PC-9 (cell line): Measurements from ENCODE around the gene DNM3. TPM values are rescaled to one million over a fixed set of nuclear protein-coding genes. Genes with fewer than 3 reads are reported as not detected.
"Not testable (repeated sequence)": the region's sequence is repeated elsewhere in the genome, so short reads cannot be mapped to it uniquely, and the experiment has no call there.

Experiments
- BruUV-seq: library from RNA; stranded (reverse); fragments of 400-500 nt; replicated peaks from 2 replicates; lab custom pipeline; 2021; lab: Mats Ljungman, UMichigan
- CTCF ChIA-PET: fragments of 300-600 bp; sonication (Branson Sonifier 250); formaldehyde crosslinking; loops from one replicate; lab custom pipeline; 2022; ENCODE audit warnings: antibody characterized with exemption; lab: Charles Lee
- POLR2A ChIA-PET: fragments of 300-600 bp; sonication (Branson Sonifier 250); formaldehyde crosslinking; loops from one replicate; lab custom pipeline; 2022; ENCODE audit warnings: antibody characterized with exemption; ENCODE audit not compliant: unreplicated experiment; lab: Charles Lee
- DNase-seq, 2 experiments: peaks; one replicate each; pipeline versions ENCODE4 v3.0.0 to v3.0.0-alpha.2; 2015 to 2022; ENCODE audit warnings: mixed read lengths in 1 of 2
- H2AFZ ChIP-seq: fragments of 200-600 bp; sonication (generic); 2 replicates; pipeline ENCODE4 v1.8.1; 2017; ENCODE audit warnings: antibody characterized with exemption
- H3F3A ChIP-seq: fragments of 200-600 bp; sonication (generic); 2 replicates; pipeline ENCODE4 v1.8.1; 2017; ENCODE audit warnings: antibody characterized with exemption, mild to moderate bottlenecking, low read depth; ENCODE audit not compliant: insufficient read depth
- H3K27ac ChIP-seq: fragments of 200-600 bp; sonication (generic); 2 replicates; pipeline ENCODE4 v1.6.1; 2016; ENCODE audit warnings: mixed run types
- H3K27me3 ChIP-seq: fragments of 200-600 bp; sonication (generic); 2 replicates; pipeline ENCODE4 v1.6.1; 2016; ENCODE audit warnings: low read depth, mixed run types; ENCODE audit not compliant: insufficient read depth
- H3K36me3 ChIP-seq: fragments of 200-600 bp; sonication (generic); 2 replicates; pipeline ENCODE4 v1.6.1; 2016; ENCODE audit warnings: low read depth, mixed run types
- H3K4me1 ChIP-seq: fragments of 200-600 bp; sonication (generic); replicated peaks from 2 replicates; pipeline ENCODE4 v1.6.1; 2016; ENCODE audit warnings: mixed run types; ENCODE audit not compliant: insufficient read depth
- H3K4me2 ChIP-seq: fragments of 200-600 bp; sonication (generic); 2 replicates; pipeline ENCODE4 v1.6.1; 2017; ENCODE audit warnings: mixed run types
- H3K4me3 ChIP-seq: fragments of 200-600 bp; sonication (generic); 2 replicates; pipeline ENCODE4 v1.6.1; 2016; ENCODE audit warnings: mixed run types
- H3K79me2 ChIP-seq: fragments of 200-600 bp; sonication (generic); 2 replicates; pipeline ENCODE4 v1.6.1; 2017; ENCODE audit warnings: low read depth, mixed run types
- H3K9me2 ChIP-seq: fragments of 200-600 bp; sonication (generic); 2 replicates; pipeline ENCODE4 v1.8.1; 2017; ENCODE audit warnings: mild to moderate bottlenecking; ENCODE audit not compliant: insufficient read depth
- H3K9me3 ChIP-seq: fragments of 200-600 bp; sonication (generic); 2 replicates; pipeline ENCODE4 v1.8.1; 2016; ENCODE audit warnings: low read depth; ENCODE audit not compliant: insufficient read depth
- H4K20me1 ChIP-seq: fragments of 200-600 bp; sonication (generic); 2 replicates; pipeline ENCODE4 v1.8.1; 2017; ENCODE audit not compliant: insufficient read depth
- EZH2 ChIP-seq: fragments of 200-600 bp; sonication (generic); IDR thresholded peaks from 2 replicates; pipeline ENCODE4 v1.8.0; 2017; ENCODE audit warnings: antibody characterized with exemption, low read depth
- intact Hi-C: fragments of 100-400 bp; cut with micrococcal nuclease; formaldehyde crosslinking; loops from one replicate; pipeline ENCODE4 v1.10.0; 2022; ENCODE audit not compliant: unreplicated experiment
- total RNA-seq: library from RNA; stranded (reverse); gene quantifications from 2 replicates; pipeline ENCODE4 v1.2.3, GENCODE V29; 2021
- TF ChIP-seq, protein P1 (sequence below): fragments of 200-600 bp; sonication (generic); conservative IDR thresholded peaks from 2 replicates; pipeline ENCODE4 v1.6.1; 2017; ENCODE audit warnings: mixed run types, antibody characterized with exemption, mild to moderate bottlenecking, moderate library complexity

Gene DNM3
- total RNA-seq, 1 experiment from 2014 or later: 1.7 TPM

- TF ChIP-seq, protein P1, sequence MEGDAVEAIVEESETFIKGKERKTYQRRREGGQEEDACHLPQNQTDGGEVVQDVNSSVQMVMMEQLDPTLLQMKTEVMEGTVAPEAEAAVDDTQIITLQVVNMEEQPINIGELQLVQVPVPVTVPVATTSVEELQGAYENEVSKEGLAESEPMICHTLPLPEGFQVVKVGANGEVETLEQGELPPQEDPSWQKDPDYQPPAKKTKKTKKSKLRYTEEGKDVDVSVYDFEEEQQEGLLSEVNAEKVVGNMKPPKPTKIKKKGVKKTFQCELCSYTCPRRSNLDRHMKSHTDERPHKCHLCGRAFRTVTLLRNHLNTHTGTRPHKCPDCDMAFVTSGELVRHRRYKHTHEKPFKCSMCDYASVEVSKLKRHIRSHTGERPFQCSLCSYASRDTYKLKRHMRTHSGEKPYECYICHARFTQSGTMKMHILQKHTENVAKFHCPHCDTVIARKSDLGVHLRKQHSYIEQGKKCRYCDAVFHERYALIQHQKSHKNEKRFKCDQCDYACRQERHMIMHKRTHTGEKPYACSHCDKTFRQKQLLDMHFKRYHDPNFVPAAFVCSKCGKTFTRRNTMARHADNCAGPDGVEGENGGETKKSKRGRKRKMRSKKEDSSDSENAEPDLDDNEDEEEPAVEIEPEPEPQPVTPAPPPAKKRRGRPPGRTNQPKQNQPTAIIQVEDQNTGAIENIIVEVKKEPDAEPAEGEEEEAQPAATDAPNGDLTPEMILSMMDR: no peak
- TF ChIP-seq EZH2: no peak
- intact Hi-C loops: no loop called here
- Histone ChIP-seq H3K4me2 (no peak overlapping the region), H3K9me2 (0 out of 2 replicates have a peak, but pooled peaks cover under 1% of the 10 kb centered on the region), H3K4me1 (no peaks in the 10 kb centered on the region), H3K27ac (no peak overlapping the region), H3K79me2 (no peaks in the 10 kb centered on the region), H3K4me3 (no peak overlapping the region), H3K9me3 (no peaks in the 10 kb centered on the region), H2AFZ (no peak overlapping the region), H3K27me3 (no peaks in the 10 kb centered on the region), H3F3A (no peaks in the 10 kb centered on the region), H3K36me3 (no peaks in the 10 kb centered on the region), H4K20me1 (no peaks in the 10 kb centered on the region)
- BruUV-seq: no TSS peak
- DNase-seq: no peak
- ChIA-PET CTCF (no interaction called here), POLR2A (no interaction called here)
Measured at GRCh38 chr1:172051898-172052297, 210.6 kb downstream of the DNM3 start.

GRCh38 chr1:172054172-172054571 lies 212.9 kb downstream of the DNM3 start:
- no peaks in the 10 kb centered on the region for H3F3A ChIP-seq
- no peak overlapping the region for H2AFZ ChIP-seq
- intact Hi-C loops: no loop called here
- no peaks in the 10 kb centered on the region for H4K20me1 ChIP-seq
- H3K4me3 ChIP-seq: no peak overlapping the region
- no peaks in the 10 kb centered on the region for H3K79me2 ChIP-seq
- no TSS peak for BruUV-seq
- H3K4me1 ChIP-seq: no peaks in the 10 kb centered on the region
- no peak overlapping the region for H3K4me2 ChIP-seq
- no peaks in the 10 kb centered on the region for H3K9me2 ChIP-seq
- no peaks in the 10 kb centered on the region for H3K9me3 ChIP-seq
- no peaks in the 10 kb centered on the region for H3K27me3 ChIP-seq
- DNase-seq: no peak
- POLR2A ChIA-PET: no interaction called here
- CTCF ChIA-PET: no interaction called here
- H3K36me3 ChIP-seq: no peaks in the 10 kb centered on the region
- H3K27ac ChIP-seq: no peak overlapping the region
- TF ChIP-seq EZH2: no peak
- TF ChIP-seq, protein P1: no peak

DNA sequence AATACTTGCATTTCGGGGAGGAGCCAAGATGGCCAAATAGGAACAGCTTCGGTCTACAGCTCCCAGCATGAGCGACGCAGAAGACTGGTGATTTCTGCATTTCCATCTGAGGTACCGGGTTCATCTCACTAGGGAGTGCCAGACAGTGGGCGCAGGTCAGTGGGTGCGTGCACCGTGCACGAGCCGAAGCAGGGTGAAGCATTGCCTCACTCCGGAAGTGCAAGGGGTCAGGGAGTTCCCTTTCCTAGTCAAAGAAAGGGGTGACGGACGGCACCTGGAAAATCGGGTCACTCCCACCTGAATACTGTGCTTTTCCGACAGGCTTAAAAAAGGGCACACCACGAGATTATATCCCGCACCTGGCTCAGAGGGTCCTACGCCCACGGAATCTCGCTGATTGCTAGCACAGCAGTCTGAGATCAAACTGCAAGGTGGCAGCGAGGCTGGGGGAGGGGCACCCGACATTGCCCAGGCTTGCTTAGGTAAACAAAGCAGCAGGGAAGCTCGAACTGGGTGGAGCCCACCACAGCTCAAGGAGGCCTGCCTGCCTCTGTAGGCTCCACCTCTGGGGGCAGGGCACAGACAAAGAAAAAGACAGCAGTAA lies 214.6 kb downstream of the DNM3 start:
- H3K9me3 ChIP-seq, H3F3A ChIP-seq, POLR2A ChIA-PET, H4K20me1 ChIP-seq, H3K27ac ChIP-seq, H3K4me2 ChIP-seq, BruUV-seq, H2AFZ ChIP-seq, H3K9me2 ChIP-seq, H3K4me1 ChIP-seq, DNase-seq, H3K27me3 ChIP-seq, intact Hi-C loops, H3K4me3 ChIP-seq, H3K36me3 ChIP-seq, H3K79me2 ChIP-seq, CTCF ChIA-PET: not testable (repeated sequence)

DNA sequence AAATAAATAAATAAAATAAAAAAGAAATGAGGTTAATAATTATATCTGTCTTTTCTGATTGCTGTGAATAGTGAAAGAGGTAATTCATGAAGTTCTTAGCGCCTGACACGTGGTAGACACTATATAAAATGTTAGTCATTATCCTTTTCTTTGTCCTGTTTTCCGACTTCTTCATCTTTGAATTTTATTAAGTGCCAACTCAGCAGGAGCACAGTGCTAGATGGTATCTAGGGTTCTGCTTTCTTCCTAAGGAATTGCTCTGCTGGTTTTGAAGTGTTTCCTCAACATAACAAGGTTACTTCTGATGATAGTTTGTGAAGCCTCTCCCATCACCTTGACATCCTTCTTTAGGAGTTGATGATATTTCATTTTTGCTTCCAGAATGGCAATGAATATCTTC lies 227.0 kb downstream of the DNM3 start:
- CTCF ChIA-PET: no interaction called here
- intact Hi-C loops: no loop called here

More for the DNA sequence above, 227.0 kb downstream of the DNM3 start:
- POLR2A ChIA-PET: no interaction called here
- DNase-seq: no peak
- H3K4me3 ChIP-seq: no peak overlapping the region
- H2AFZ ChIP-seq: no peak overlapping the region
- H3K4me1 ChIP-seq: no peaks in the 10 kb centered on the region
- H3F3A ChIP-seq: no peaks in the 10 kb centered on the region
- no peaks in the 10 kb centered on the region for H3K9me3 ChIP-seq
- no peaks in the 10 kb centered on the region for H3K79me2 ChIP-seq
- TF ChIP-seq, protein P1: no peak
- no peak for TF ChIP-seq EZH2
- no peaks in the 10 kb centered on the region for H4K20me1 ChIP-seq
- no peak overlapping the region for H3K4me2 ChIP-seq
- no peaks in the 10 kb centered on the region for H3K27me3 ChIP-seq
- no TSS peak for BruUV-seq
- no peaks in the 10 kb centered on the region for H3K9me2 ChIP-seq
- H3K27ac ChIP-seq: no peak overlapping the region
- H3K36me3 ChIP-seq: no peaks in the 10 kb centered on the region
